A549 (cell line): Measurements from ENCODE around the gene FKBP8.

Experiments used
- CEBPB ChIP-seq, 2 experiments: fragments of >200 bp in 1 of 2; sonication (Bioruptor Twin) in 1 of 2; formaldehyde crosslinking in 1 of 2; IDR thresholded peaks; 2 replicates each; pipeline ENCODE4 v1.6.1; 2012 to 2016
- CTCF ChIP-seq: fragments of >200 bp; sonication (Bioruptor Twin); formaldehyde crosslinking; IDR thresholded peaks from 3 replicates; pipeline ENCODE4 v1.5.1; 2016
- MAFK ChIP-seq: fragments of 450-650 bp; IDR thresholded peaks from 2 replicates; pipeline ENCODE4 v1.6.1; 2014; ENCODE audit not compliant: partially characterized antibody
- MAX ChIP-seq: IDR thresholded peaks from 2 replicates; pipeline ENCODE4 v1.6.1; 2012

- TF ChIP-seq MAX (no peak), MAFK (no peak), CEBPB (IDR thresholded peaks at IDR 0.05) (no peak), CTCF (no peak)
These were observed 42.6 kb downstream of the FKBP8 start for GRCh38 chr19:18500799-18501198.
